ENCODE data around the gene UAP1L1. TPM values are rescaled to one million over a fixed set of nuclear protein-coding genes. Genes with fewer than 3 reads are reported as not detected.

Gene UAP1L1
- total and polyA plus RNA-seq, 11 donors = 3.9 to 15.1 (median 9.4) TPM

DNA sequence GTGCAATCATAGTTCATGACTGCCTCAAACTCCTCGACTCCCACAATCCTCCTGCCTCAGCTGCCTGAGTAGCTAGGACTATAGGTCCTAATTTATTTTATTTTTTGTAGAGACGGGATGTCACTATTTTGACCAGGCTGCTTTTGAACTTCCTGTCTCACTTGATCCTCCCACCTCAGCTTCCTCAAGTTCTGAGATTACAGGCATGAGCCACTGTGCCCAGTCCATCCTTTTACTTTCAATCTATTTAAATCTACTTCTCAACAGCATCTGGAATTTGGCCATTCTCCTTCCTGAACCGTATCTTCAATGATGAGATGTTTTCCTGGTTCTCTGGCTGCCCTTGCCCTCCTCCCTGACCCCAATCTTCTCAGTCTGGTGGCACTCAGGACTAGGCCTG, 49.5 kb downstream of the UAP1L1 start:
- Histone ChIP-seq H3K9me3 (peaks cover 0 to 14% (median 0%) of the 10 kb centered on the region in 12 donors), H3K4me1 (peaks cover 0 to 39% (median 24%) of the 10 kb centered on the region in 12 donors), H3K27me3 (peaks cover 0 to 5% (median 0%) of the 10 kb centered on the region in 9 donors), H3K36me3 (no peaks in the 10 kb centered on the region), H3K4me3 (peak overlapping the region in 9 of 12 donors; percentile 27 to 89 (median 42)), H3K27ac (peak overlapping the region in 11 of 12 donors; percentile 24 to 78 (median 63))
- WGBS, 4 donors = 32 to 45% (median 41%) methylated on average over 3 of the region's 3 CpGs
- no peak for DNase-seq
- no peak for ATAC-seq
- TF ChIP-seq, protein P1, sequence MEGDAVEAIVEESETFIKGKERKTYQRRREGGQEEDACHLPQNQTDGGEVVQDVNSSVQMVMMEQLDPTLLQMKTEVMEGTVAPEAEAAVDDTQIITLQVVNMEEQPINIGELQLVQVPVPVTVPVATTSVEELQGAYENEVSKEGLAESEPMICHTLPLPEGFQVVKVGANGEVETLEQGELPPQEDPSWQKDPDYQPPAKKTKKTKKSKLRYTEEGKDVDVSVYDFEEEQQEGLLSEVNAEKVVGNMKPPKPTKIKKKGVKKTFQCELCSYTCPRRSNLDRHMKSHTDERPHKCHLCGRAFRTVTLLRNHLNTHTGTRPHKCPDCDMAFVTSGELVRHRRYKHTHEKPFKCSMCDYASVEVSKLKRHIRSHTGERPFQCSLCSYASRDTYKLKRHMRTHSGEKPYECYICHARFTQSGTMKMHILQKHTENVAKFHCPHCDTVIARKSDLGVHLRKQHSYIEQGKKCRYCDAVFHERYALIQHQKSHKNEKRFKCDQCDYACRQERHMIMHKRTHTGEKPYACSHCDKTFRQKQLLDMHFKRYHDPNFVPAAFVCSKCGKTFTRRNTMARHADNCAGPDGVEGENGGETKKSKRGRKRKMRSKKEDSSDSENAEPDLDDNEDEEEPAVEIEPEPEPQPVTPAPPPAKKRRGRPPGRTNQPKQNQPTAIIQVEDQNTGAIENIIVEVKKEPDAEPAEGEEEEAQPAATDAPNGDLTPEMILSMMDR (IDR thresholded peaks at IDR 0.05) = no peak
- no peak for TF ChIP-seq POLR2A (IDR thresholded peaks at IDR 0.05)
- intact Hi-C loops (cut with DNase I) = loop anchor here in 4 of 10 donors (5.0 to 10.0 kb wide), 3 partner anchors 41 to 298 kb away; partner anchors contain the start of genes ANAPC2 (in 3 of the 4), SSNA1 (in 3 of the 4), EXD3 (in 1 of the 4) and NOXA1 (in 1 of the 4)

DNA sequence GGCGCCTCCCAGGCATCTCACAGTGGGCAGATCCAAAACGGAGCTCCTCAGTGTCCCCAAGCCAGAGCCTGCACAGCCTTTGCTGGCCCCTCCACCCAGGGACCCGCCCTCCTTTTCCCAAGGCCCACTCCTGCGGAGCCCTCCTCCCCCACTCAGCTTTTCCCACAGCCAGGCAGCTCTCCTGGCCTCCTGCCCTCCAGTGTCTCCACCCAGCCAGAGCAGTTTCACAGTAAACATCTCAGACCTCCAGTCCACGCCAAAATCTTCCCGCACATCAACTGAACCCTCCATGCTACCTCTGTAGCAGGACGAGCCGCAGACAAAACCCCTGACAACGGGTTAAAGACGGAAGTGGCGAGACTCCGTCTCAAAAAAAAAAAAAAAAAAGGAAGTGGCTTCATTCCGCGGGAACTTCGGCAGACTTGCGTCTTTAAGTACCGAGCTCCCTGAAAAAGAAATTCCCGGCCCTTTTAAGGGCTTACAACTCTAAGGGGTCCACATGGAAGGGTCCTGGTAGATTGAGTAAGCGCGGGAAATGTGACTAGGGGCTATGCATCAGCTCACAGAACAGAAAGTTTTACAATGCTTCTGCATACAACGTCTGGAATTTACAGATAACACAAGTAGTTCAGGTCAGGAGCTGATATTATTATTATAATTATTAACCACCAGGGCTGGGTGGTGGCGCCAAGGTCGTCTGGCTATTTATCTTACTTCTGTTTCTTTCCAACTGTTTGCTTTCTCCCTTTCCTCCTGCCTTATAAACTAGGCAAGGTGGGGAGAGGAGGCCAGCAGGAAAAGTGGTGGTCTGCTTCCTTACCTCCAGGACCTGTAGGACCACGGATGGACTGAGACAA, 50.2 kb downstream of the UAP1L1 start:
- peak in 1 of 5 donors; percentile 23 for DNase-seq
- TF ChIP-seq POLR2A (IDR thresholded peaks at IDR 0.05) = no peak
- TF ChIP-seq, protein P1 (IDR thresholded peaks at IDR 0.05) = no peak
- no peaks in the 10 kb centered on the region for H3K36me3 ChIP-seq
- H3K27ac ChIP-seq = peak overlapping the region; percentile 14 to 78 (median 62)
- ATAC-seq = no peak
- H3K4me1 ChIP-seq = peaks cover 0 to 39% (median 24%) of the 10 kb centered on the region in 12 donors
- peak overlapping the region in 10 of 12 donors; percentile 27 to 89 (median 40) for H3K4me3 ChIP-seq
- peaks cover 0 to 14% (median 0%) of the 10 kb centered on the region in 12 donors for H3K9me3 ChIP-seq
- peaks cover 0 to 5% (median 1%) of the 10 kb centered on the region in 9 donors for H3K27me3 ChIP-seq
- 27 to 42% (median 31%) methylated on average over 24 of the region's 24 CpGs for WGBS, 4 donors
- intact Hi-C loops (cut with DNase I) = loop anchor here in 4 of 10 donors (5.0 to 10.0 kb wide), 3 partner anchors 40 to 297 kb away; partner anchors contain the start of genes ANAPC2 (in 3 of the 4), SSNA1 (in 3 of the 4), EXD3 (in 1 of the 4) and NOXA1 (in 1 of the 4)

DNA sequence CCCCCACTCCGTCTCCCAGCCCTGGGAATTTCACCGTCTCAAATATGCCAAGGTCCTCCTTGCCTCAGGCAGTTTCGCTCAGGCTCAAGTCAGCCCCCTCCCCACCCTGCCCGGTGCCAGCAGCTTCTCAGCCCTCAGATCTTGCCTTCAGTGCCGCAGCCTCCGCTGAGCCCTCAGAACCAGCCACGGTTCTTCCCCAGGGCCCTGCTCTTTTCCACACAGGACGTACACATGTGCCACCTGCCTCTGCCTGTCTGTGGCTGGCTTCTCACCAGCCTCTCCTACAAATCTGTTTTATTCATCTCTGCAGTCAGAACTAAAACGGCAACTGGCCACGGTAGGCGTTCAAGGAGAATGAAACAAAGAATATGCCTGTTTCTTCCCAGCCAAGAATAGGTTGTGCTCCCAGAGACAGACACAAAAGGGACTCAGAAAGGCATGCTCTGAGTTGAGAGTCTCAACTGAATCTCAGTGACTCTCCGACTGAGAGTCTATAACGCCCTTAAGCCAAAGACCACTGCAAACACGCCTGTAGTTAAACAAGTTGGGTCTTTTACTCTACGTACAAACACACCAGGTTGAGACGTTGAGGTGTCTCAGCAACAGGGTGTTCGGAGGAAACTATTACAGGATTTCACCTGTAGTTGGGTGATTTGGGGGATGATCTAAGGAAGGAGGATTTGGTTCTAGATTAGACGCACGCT, 51.0 kb downstream of the UAP1L1 start:
- ATAC-seq (no peak), DNase-seq (no peak)
- WGBS, 4 donors = 70 to 75% (median 73%) methylated on average over 19 of the region's 19 CpGs
- H3K4me1 ChIP-seq = peaks cover 0 to 39% (median 24%) of the 10 kb centered on the region in 12 donors
- H3K36me3 ChIP-seq = no peaks in the 10 kb centered on the region
- peaks cover 0 to 14% (median 0%) of the 10 kb centered on the region in 12 donors for H3K9me3 ChIP-seq
- intact Hi-C loops (cut with DNase I) = loop anchor here in 4 of 10 donors (5.0 to 10.0 kb wide), 3 partner anchors 39 to 296 kb away; partner anchors contain the start of genes ANAPC2 (in 3 of the 4), SSNA1 (in 3 of the 4), EXD3 (in 1 of the 4) and NOXA1 (in 1 of the 4)
- H3K27me3 ChIP-seq = peaks cover 0 to 13% (median 5%) of the 10 kb centered on the region in 9 donors
- TF ChIP-seq, protein P1 (IDR thresholded peaks at IDR 0.05) = no peak
- no peak for TF ChIP-seq POLR2A (IDR thresholded peaks at IDR 0.05)
- peak overlapping the region in 4 of 12 donors; percentile 68 to 87 (median 75) for H3K27ac ChIP-seq
- peak overlapping the region in 10 of 12 donors; percentile 71 to 89 (median 82) for H3K4me3 ChIP-seq
